Measurements from ENCODE around the gene KRT4.
"Not testable (repeated sequence)": the region's sequence is repeated elsewhere in the genome, so short reads cannot be mapped to it uniquely, and the experiment has no call there.

KRT4 gene

DNA sequence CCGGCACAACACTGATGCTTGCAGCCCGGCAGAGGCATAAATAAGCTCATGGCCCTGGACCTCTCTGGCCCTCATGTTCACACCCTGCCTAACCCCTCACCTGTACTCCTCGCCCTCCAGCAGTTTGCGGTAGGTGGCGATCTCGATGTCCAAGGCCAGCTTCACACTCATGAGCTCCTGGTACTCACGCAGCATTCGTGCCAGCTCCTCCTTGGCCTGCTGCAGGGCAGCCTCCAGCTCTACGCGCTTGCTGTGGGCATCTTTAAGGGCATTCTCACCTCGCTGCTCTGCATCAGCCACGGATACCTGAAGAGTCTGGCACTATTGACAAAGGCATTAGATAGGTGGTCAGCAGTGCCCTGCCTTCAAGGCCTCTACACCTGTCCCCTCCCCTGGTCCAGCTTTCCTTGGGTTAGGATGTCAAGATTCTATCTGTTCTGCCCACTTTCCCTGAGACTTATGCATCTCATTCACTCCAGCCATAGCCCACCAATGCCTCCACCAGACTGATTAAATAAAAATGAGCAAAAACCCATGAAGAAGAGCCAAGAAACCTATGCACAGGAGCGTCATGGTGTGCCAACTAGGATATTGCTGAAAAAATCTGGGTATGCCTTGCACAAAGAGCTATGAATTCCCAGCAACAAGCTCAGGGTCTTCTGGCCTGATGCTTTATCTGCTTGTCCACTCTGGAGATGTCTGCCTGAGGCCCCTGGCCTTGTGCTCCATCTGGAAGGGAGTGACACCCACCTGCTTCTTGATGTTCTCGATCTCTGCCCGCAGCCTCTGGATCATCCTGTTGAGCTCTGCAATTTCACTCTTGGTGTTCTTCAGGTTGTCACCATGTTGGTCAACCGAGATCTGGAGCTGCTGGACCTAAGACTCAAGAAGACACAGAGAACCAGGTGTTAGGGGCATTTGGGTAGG is 6.1 kb downstream of the KRT4 start:
- no peak for FAIRE-seq

- no peak for FAIRE-seq
These were observed 6.9 kb downstream of the KRT4 start for GRCh38 chr12:52806821-52807543.

DNA sequence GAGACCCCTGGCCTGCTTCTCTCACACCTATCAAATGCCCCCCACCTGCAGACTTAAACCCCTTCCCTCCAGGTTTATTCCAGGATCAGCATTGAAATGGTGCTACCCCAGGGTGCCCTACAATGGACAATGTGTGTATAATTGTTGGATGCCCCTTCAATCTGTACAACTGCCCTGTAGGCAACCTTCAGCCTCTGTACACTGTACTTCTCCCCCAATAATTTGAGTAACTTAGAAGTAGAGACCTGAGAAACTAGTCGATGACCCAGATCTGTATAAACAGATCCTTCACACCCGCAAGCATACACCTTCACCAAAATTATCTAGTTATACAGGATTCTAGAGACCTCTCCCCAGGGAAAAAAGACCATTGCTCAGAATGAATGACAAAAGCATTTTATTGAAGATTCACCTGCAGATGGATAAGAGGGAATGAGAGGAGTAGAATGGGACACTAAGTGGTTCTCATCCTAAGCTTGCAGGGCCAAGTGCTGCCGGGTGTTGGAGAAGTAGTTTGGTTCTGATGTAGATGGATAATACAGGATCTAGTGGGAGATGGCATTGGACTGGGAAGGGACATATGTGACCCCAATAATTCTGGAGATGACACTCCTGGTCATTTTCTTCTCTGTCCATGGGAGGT is 7.6 kb downstream of the KRT4 start:
- FAIRE-seq = no peak

DNA sequence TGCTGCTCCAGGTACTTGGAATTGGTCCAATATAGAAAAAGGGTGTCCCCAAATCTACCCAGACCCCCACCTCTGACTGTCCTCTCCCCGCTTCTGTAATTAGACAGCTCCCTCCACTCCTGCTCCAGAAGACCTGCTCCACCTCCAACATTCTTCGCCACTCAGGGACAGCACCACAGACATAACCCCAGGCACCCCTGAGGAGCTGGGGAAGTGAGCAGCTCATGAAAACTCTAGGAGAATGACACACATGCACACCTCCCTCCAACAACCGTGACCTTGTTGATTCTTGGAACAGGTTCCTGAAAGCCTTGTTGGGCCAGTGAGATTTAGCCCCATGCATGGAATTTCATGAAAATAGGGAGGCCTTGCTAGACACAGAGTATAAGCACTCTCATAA is 8.2 kb downstream of the KRT4 start:
- FAIRE-seq = no peak

DNA sequence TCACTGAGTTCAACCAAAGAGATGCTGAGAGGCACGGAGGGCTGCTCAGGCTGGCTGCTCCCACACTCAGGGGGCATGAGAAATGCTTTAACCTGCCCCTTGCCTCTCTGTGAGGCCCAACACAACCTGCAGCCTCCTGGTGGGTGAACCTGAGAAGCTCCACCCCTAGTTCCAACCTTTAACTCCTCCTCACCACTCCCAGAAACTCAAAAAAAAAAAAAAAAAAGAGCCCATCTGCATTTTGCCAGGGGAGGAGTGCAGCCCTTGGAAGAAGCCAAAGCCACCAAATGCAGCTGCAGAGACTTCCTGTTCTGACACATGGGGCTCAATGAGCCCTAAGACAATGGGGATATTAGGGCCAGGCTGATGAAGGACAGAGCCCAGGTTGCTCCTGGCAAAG is 8.9 kb downstream of the KRT4 start:
- FAIRE-seq = no peak

DNA sequence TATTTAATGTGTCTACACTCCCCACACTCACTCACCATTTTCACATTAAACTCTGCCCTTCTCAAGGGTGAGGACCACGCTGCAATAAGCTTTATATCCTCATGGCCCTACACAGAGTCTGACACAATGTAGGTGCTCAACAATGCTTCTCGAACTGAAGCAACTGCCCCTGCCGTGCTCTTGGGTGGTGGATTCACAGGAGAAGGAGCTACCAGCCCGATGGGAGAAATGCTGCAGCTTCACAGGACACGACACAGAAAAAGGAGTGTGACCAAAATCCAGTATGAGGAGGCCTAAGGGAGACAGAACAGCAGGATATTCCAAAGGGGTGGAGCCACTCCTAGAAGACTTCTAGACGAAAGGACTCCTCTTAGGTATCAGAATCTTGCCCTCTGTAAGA is 11.5 kb downstream of the KRT4 start:
- no peak for FAIRE-seq

GRCh38 chr12:52801773-52802172 is 12.1 kb downstream of the KRT4 start:
- no peak for FAIRE-seq

DNA sequence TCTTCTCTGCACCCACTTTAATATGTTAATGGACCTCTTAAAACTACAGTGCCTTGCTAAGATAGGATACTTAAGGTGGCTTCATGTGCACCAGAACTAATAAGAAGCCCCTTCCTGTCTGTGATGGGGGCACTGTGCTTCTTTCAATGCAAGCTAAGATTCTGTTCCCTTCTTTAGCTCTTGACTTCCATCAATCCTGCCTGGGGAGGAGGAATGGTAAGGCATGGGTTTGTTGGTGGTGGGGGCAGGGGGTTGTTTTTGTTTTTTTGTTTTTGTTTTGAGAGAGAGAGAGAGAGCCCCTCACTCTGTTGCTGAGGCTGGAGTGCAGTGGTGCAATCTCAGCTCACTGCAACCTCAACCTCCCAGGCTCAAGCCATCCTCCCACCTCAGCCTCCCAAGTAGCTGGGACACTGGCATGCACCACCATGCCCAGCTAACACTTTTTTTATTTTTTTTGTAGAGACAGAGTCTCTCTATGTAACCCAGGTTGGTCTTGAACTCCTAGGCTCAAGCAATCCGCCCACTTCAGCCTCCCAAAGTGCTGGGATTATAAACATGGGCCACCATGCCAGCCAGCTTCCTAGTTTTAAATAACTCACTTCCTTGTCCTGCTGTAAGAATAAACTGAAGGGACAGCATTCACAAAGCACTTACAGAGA is 13.5 kb downstream of the KRT4 start:
- no peak for FAIRE-seq

- no peak for FAIRE-seq
These were observed 14.3 kb downstream of the KRT4 start for GRCh38 chr12:52799505-52800211.

- FAIRE-seq = no peak
These were observed 15.0 kb downstream of the KRT4 start for GRCh38 chr12:52798671-52799504.

- no peak for FAIRE-seq
These were observed 15.8 kb downstream of the KRT4 start for GRCh38 chr12:52798003-52798670.

DNA sequence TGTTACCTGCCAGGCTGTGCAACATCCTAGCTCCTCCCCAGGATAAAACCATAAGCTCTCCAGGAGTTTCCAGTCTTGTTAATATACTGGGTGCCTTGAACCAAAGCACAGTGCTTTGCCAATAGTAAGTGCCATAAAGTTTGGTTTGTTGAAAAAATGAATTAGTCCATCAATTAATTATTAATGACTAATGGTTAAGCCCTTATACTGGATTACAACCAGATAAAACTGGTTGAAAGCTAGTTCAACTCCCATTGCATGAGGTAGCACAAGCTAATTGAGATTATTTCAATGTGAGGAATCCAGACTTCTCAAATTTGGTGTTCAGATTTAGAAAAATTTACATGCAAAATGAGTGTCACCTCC is 16.4 kb downstream of the KRT4 start:
- no peak for FAIRE-seq

DNA sequence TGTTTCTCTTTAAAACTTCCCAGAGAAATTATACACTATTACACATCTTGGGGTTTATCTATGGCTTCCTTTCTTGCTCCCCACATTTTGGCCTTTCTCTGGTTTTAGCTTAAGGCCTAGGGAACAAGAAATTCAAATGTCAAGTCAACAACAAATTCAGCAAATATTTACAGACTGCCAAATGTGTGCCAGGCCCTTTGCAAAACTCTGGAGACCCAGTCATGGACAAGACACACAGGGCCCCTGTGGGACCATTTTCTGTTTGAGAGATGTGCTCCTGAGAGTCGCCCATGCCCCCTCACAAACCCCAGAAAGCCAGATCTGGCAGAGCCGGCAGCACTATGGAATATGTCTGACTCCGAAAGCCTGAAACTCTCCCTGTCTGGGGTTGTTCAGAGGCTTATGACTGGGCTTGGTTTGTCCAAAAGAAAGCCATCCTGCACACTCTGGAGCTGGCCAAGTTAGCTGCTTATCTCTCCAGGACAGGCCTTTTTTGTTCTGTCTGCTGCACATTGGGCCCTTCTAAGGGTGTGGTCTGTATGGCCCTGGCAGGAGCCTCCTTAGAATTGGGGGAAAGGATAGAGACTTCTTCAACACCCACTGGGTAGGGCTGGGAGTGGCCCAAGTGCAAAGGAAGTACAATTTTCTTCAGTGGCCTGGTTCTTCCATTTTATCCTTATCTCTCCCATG is 16.9 kb downstream of the KRT4 start:
- no peak for FAIRE-seq

DNA sequence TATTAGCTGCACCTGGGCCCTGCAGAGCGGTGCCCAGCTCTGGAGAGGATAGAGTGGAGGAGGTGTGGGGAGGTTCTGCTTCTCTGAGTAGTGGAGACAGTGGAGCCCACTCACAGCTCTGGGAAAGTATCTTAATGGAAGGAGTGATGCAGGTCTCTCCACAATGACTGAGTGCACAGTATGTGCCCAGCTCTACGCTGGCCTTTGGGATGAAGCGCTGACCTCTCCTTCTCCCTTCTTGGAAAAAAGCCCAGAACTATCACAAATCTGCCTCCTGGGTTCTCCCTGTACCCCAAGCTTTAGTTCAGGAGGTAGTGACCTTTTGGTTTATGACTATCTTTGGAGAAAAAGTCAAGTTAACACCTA is 17.5 kb downstream of the KRT4 start:
- FAIRE-seq = no peak

DNA sequence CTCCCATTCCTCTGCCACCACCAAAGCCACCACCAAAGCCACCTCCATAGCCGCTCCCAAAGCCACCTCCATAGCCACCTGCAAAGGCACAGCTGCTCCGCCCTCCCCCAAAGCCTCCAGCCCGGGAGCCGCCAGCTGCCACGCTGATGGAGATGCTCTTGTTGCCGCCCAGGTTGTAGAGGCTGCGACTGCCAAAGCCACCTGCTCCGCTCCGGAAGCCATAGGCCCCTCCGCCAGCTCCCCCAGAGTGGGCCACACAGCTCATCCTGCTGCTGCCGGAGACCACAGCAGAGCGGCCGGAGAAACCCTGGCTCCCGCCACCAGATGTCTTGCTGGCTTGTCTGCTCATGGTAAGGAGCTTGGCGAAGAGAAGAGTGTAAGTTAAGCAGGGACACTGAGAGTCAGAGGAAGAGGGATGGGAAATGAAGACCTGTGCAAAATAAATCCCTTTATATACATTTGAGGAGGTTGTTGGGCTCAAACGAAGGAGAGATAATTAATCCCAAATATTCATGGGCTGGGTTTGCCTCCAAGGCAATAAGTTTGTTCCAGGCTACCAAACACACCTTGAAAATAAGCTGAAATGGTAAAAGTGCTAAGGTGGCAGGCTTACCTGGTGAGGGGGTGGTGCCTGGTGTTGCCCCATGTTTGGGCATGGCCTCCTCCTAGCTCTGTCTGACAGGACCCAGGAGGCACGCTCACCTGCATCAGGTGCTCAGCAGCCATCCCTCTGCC is 18.1 kb downstream of the KRT4 start, which contains the start of gene KRT3:
Gene KRT3 (minus strand): TSS at position 424 of the 735 bp plus-strand sequence. CDS start 75 bp downstream, at position 349.
- FAIRE-seq = no peak

DNA sequence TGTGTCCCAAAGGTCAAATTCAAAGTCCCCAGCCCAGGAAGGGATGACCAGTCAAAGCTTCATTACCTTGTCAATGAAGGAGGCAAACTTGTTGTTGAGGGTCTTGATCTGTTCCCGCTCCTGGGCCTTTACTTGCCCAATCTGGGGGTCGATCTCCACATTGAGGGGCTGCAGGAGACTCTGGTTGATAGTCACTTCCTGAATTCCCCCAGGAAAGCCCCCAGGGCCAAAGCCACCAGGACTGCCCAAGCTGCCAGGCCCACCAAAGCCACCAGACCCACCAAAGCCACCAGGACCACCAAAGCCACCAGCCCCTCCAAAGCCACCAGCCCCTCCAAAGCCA is 18.6 kb downstream of the KRT4 start:
- not testable (repeated sequence) for FAIRE-seq

DNA sequence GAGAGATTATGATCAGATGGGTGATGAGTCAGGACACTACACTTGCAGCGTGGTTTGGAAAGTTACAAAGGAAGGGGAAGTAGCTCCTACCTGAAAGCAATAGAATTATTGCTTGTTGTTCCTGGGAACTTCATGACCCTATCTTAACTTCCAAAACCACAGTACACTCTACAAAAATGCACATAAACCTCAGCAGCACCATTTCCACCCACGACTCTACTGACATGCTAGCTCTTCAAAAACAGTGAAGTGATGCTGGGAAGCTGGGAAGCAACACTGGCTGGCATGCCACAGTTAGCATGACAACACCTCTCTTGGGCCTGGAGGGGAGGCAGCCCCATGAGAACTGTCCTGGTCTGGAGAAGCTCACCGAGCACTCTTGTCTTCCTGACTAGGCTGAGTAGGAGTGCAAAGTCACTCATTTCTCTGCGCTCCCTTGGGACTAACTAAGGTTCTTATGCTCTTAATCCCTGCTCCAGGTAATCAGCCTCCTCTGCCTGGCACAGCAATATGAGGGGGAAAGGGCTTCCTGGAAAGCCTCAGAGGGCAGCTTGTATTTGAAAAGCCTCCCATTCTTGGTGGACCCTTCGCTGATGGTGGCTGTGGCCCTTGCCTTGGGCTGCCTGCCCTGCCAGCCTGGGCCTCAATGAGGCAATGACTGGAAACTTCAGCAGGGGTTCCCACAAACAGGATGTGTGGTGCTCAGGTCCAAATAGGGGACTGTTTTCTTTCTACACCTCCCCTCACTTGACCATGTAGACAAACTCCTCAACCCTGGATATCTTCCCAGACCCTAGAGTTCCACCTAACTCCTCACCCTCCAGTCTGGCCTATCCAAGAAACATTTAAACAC is 19.2 kb downstream of the KRT4 start:
- FAIRE-seq = no peak

DNA sequence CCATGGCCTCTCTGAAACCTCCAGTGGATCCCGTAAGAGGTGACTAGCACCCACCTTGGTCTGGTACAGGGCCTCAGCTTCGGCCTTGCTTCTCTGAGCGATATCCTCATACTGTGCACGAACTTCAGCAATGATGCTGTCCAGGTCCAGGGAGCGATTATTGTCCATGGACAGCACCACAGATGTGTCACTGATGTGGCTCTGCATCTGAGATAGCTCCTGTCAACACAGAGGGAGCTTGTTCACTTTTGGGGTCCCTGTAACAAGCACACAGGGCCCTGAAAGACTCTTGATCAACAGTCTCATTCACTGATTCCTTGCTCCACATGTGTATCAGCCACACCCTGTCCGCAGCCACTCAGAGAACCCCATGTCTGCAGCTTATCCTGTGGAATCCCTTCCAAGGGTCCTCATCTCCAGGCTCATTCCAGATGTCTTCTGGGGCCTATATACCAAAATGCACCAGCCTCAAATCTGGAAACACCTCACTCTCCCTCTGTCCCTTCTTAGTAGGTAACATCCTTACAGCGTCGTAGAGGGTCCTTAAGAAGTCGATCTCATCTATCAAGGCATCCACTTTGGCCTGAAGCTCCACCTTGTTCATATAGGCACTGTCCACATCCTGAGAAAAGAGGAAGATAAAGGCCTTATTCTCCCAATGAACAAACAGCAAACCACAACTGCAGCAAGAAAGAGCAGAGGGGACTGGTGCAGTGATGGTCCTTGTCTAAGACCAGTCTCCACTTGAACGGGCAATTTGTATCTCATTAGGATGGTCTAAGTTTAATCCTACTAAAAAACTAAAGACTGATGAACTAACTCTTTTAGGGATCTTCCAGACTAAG is 21.5 kb downstream of the KRT4 start:
- FAIRE-seq = no peak

Measured in TTC549 (cell line).